Measurements from ENCODE around the gene ZFYVE9.

DNA sequence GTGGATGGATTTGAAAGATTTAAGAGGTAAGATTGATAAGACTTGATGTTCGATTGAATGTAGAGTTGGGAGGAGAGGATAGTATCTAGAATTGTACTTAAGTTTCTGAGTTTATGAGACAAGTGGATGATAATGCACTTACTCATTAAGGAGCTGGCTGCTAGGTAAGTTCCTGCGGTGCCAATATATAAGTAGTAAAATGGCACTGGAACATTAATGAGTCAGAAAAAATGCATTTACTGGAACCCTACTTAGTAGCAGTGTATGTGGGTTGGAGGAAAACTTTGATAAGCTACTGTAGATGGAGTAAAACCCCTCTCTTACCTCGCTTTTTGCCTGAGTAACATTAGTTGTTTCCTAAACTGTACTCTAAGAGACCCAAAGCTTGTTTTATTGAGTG lies 68.2 kb downstream of the ZFYVE9 start:
- no peak for TF ChIP-seq CTCF (IDR thresholded peaks at IDR 0.05)
- no peak for TF ChIP-seq POLR2A (IDR thresholded peaks at IDR 0.05)
